Epithelial cell of proximal tubule (primary cell): Measurements from ENCODE around the gene NRXN2. TPM values are rescaled to one million over a fixed set of nuclear protein-coding genes. Genes with fewer than 3 reads are reported as not detected.

Source experiments
- DNase-seq: peaks from one replicate; pipeline ENCODE4 v3.0.0-alpha.2; 2011; ENCODE audit warnings: low read depth
- H3K4me3 ChIP-seq: 2 replicates; pipeline ENCODE4 v1.5.1; 2011; ENCODE audit warnings: low read depth, mild to moderate bottlenecking, low read length
- total RNA-seq: library from RNA; depleted of rRNA; stranded (reverse); fragments of >200 nt; gene quantifications from 2 replicates; pipeline ENCODE4 v1.2.3, GENCODE V29; 2015
- TF ChIP-seq, protein P1 (sequence below): conservative IDR thresholded peaks from 2 replicates; pipeline ENCODE4 v1.5.1; 2012; ENCODE audit warnings: low read depth, mild to moderate bottlenecking, low read length

NRXN2 gene
- total RNA-seq, 1 donor from 2014 or later = not detected

DNA sequence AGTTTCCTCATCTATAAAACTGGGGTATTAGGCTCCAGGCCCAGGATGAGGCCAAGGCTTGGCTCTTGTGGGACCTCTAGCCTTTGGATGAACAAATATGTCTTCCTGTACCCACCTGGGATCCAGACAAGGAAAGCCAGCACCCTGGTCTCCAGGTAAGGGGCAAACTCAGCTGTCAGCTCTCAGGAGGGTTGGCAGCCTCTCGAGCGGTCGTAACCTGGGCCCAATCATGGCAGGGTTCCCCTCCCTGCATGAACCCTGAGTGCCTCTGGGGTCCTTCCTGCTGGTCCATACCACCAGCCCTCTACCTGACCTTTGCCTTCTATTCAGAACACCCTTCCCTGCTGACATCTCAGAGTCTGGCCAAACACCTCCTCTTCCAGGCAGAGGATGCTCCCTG is 112.4 kb downstream of the NRXN2 start:
- no peak overlapping the region for H3K4me3 ChIP-seq
- DNase-seq = no peak
- TF ChIP-seq, protein P1, sequence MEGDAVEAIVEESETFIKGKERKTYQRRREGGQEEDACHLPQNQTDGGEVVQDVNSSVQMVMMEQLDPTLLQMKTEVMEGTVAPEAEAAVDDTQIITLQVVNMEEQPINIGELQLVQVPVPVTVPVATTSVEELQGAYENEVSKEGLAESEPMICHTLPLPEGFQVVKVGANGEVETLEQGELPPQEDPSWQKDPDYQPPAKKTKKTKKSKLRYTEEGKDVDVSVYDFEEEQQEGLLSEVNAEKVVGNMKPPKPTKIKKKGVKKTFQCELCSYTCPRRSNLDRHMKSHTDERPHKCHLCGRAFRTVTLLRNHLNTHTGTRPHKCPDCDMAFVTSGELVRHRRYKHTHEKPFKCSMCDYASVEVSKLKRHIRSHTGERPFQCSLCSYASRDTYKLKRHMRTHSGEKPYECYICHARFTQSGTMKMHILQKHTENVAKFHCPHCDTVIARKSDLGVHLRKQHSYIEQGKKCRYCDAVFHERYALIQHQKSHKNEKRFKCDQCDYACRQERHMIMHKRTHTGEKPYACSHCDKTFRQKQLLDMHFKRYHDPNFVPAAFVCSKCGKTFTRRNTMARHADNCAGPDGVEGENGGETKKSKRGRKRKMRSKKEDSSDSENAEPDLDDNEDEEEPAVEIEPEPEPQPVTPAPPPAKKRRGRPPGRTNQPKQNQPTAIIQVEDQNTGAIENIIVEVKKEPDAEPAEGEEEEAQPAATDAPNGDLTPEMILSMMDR = no peak

DNA sequence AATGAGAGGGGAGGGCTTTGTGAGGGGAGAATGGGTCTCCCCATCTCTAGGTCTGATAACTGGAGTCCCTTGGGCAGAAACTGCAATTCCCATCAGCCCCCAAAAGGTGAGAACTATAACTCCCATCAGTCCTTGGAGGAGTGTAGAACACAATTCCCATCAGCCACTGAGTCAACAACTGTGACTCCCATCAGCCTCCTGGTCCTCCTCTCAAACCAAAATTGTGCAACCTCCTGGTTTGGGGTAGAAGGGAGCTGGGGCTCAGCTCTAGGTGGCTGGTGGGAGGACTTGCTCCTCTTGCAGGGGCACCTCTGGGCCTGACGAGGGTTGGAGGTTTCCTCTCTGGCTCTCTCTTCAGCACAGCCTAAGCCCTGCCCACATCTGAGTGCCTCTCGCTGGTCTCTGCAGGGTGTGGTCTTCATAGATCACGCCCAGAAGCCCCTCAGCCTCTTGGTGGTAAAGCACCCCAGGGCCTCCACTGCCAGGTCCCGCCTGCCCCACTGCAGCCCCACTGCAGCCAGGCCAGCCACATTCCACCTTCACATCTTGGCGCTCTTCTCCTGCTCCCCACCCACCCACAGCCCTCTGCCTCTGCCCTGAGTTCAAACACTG is 113.5 kb downstream of the NRXN2 start:
- H3K4me3 ChIP-seq = no peak overlapping the region
- no peak for DNase-seq
- TF ChIP-seq, protein P1 = no peak

DNA sequence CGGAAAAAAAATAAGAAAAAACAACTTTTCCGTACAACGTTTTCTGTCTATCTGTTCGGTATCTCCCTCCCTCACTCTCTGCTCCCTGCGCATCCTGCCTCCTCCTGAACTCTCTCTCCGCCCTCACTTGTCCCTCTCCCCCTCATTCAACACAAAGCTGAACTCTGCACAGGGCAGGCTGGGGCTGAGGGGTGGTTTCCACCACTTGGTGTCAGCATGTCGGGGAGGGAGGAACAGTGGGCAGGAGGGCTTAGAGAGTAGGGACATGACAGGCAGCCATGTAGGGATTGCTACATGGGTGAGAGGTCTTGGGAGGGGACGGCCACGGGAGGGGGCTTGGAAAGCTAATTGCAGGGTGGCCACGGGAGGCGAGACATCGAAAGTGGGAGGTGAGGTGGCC is 114.4 kb downstream of the NRXN2 start:
- DNase-seq = no peak
- TF ChIP-seq, protein P1 = no peak
- H3K4me3 ChIP-seq = no peak overlapping the region

DNA sequence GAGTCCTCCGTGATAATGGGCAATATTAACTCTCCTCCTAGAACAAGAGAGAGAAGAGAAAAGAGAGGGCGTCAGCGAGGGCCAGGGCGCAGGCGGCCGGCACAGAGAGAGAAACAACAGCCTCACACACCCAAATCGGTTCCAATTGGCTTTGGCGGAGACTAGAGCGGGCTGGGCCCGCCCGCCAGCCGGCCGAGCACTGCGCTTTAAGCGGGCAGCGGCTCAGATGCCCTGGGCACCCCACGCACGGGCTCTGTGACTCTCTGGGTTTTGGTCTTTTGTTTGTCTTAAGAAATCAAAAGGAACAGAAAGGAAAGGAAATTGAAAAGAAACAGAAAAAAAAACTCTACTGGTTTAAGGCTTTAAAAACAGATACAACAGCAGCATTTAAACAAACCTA is 115.0 kb downstream of the NRXN2 start:
- H3K4me3 ChIP-seq = no peak overlapping the region
- TF ChIP-seq, protein P1 = no peak
- no peak for DNase-seq

DNA sequence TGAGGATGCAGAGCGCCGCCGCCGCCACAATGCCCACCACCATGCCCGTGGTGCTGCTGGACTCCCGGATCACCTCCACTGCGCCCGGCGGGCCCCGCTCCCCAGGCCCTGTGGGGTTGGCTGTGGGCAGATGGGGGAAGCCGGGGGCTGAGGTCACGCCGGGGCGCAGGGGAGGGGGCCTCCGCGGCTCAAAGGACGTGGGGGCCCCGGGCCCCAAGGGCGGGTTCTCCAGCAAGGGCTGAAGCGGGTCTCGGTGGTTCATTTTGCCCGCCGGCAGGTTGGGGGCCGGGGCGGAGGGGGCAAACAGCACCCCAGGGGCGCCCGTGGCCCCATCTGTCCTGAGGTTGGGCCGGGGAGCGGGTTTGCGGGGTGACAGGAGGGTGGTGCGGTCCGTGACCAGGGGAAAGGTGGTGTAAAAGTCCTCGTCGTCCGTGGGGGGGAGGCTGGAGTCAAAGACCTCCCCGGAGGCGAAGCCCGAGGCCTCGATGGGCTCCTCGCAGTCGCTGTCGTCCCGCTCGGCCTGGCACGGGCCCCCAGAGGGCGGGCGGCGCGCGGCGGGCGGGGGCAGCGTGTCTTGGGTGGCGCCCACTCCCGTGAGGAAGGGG is 115.5 kb downstream of the NRXN2 start:
- no peak for DNase-seq
- no peak overlapping the region for H3K4me3 ChIP-seq

DNA sequence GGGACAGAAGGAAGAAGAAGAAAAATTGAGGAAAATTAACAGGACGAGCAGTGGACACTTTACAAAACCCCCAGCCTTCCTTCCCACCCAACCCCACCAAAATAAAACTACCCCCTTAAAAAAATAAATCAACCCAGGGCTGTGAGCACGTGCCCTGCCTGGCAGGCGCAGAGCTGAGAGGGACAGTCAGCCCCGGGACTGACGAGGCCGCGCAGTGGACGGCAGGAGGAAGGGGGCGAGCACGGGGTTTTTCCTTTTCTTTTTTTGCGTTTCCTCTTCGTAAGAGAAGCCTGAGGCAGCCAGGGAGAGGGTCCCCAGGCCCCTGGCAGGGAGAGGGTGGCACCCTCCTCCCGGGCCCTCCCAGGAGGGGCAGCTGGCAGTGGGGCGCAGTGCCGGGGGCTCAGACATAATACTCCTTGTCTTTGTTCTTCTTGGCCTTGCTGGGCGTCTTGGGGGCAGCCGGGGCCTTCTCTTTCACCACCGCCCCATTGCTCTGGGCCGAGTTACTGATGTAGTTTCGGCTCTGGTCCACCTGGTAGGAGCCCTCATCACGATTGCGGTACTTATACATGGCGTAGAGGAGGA is 116.1 kb downstream of the NRXN2 start:
- no peak for DNase-seq
- H3K4me3 ChIP-seq = no peak overlapping the region
- TF ChIP-seq, protein P1 = no peak

More for the DNA sequence above, 115.5 kb downstream of the NRXN2 start:
- TF ChIP-seq, protein P1 = no peak
